ENCODE data around the gene DYNLT3.

- no peak for TF ChIP-seq CTCF (optimal IDR thresholded peaks at IDR 0.05 in 1 of 3, IDR thresholded peaks at IDR 0.05 in 1 of 3, conservative IDR thresholded peaks at IDR 0.05 in 1 of 3; ENCODE audit: extremely low read depth in 1 of 3, insufficient read depth in 2 of 3, low read length in 3 of 3)
- TF ChIP-seq EZH2 (IDR thresholded peaks at IDR 0.05; ENCODE audit: low read length), result no peak
Observed at GRCh38 chrX:37812110-37812509, 35.3 kb downstream of the DYNLT3 start.

Data from keratinocyte (primary cell).